ENCODE data around the gene WDR45B. TPM values are rescaled to one million over a fixed set of nuclear protein-coding genes. Genes with fewer than 3 reads are reported as not detected.

The WDR45B gene
- total RNA-seq, 1 donor from 2014 or later: 75.8 TPM

DNA sequence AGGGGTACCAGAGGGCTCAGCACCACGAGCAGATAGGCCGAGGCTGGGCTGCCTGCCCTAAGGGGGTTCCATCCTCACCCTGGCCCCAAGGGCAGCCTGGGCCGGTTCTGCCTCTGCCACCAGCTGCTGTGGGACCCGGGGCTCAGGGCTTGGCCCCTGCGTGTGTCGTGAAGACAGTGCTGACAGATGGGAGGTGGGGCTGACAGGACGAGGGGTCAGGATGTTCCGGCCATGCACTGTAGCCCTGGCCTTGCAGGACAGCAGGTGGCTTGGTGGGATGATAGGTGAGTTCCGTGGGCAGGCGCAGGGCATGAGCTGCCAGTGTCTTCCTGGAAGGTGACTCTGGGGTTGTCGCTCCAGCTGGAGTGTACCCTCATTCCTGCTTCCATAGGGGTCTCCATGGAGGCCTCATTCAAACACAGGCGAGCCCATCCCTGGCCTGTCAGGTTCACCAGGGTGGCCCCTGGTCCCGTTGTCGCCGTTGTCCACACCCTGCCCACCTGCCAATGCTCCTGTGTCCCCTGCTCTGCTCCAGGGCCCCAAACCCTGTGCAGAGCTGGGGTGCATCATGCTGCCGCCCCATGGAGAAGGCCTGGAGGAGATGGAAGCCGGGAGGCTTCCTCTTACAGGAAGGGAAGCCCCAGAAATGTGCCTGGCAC, 57.2 kb downstream of the WDR45B start:
- no peak for DNase-seq (ENCODE audit: low spot score, unreplicated experiment)
- peaks cover 9% of the 10 kb centered on the region for H3K4me1 Mint-ChIP-seq (ENCODE audit: low read depth)
- H3K27me3 Mint-ChIP-seq: no peaks in the 10 kb centered on the region
- H3K9me3 Mint-ChIP-seq (ENCODE audit: low read depth): no peaks in the 10 kb centered on the region
- H3K36me3 Mint-ChIP-seq (ENCODE audit: insufficient read depth): peaks cover 15% of the 10 kb centered on the region
- no peak overlapping the region for H3K27ac Mint-ChIP-seq
- H3K4me3 Mint-ChIP-seq (ENCODE audit: low read depth): no peak overlapping the region
- TF ChIP-seq CTCF (IDR thresholded peaks at IDR 0.05; ENCODE audit: unreplicated experiment): no peak

GRCh38 chr17:82590216-82590615, 58.0 kb downstream of the WDR45B start:
- no peak overlapping the region for H3K27ac Mint-ChIP-seq
- H3K4me3 Mint-ChIP-seq (ENCODE audit: low read depth): no peak overlapping the region
- H3K27me3 Mint-ChIP-seq: no peaks in the 10 kb centered on the region
- H3K9me3 Mint-ChIP-seq (ENCODE audit: low read depth): no peaks in the 10 kb centered on the region
- TF ChIP-seq CTCF (IDR thresholded peaks at IDR 0.05; ENCODE audit: unreplicated experiment): no peak
- DNase-seq (ENCODE audit: low spot score, unreplicated experiment): no peak
- peaks cover 9% of the 10 kb centered on the region for H3K4me1 Mint-ChIP-seq (ENCODE audit: low read depth)
- H3K36me3 Mint-ChIP-seq (ENCODE audit: insufficient read depth): peaks cover 18% of the 10 kb centered on the region

DNA sequence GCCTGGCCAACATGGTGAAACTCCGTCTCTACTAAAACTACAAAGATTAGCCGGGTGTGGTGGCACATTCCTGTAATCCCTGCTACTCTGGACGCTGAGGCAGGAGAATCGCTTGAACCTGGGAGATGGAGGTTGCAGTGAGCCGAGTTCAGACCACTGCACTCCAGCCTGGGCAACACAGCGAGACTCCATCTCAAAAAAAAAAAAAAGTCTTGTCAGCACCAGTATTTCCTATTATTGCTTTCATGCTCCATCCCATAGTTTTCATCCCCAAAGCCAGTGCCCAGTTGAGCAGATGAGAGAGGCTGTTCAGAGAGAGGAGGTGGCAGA, 58.4 kb downstream of the WDR45B start:
- Mint-ChIP-seq H3K4me3 (ENCODE audit: low read depth) (no peak overlapping the region), H3K27me3 (no peaks in the 10 kb centered on the region), H3K27ac (no peak overlapping the region), H3K4me1 (ENCODE audit: low read depth) (peaks cover 9% of the 10 kb centered on the region), H3K9me3 (ENCODE audit: low read depth) (no peaks in the 10 kb centered on the region), H3K36me3 (ENCODE audit: insufficient read depth) (peaks cover 21% of the 10 kb centered on the region)
- no peak for DNase-seq (ENCODE audit: low spot score, unreplicated experiment)
- TF ChIP-seq CTCF (IDR thresholded peaks at IDR 0.05; ENCODE audit: unreplicated experiment): no peak

- no peak overlapping the region for H3K4me3 Mint-ChIP-seq (ENCODE audit: low read depth)
- H3K4me1 Mint-ChIP-seq (ENCODE audit: low read depth): peaks cover 7% of the 10 kb centered on the region
- DNase-seq (ENCODE audit: low spot score, unreplicated experiment): no peak
- H3K9me3 Mint-ChIP-seq (ENCODE audit: low read depth): no peaks in the 10 kb centered on the region
- no peaks in the 10 kb centered on the region for H3K27me3 Mint-ChIP-seq
- H3K36me3 Mint-ChIP-seq (ENCODE audit: insufficient read depth): peaks cover 25% of the 10 kb centered on the region
- TF ChIP-seq CTCF (IDR thresholded peaks at IDR 0.05; ENCODE audit: unreplicated experiment): no peak
- no peak overlapping the region for H3K27ac Mint-ChIP-seq
These were observed 59.7 kb downstream of the WDR45B start for GRCh38 chr17:82588266-82589175.

DNA sequence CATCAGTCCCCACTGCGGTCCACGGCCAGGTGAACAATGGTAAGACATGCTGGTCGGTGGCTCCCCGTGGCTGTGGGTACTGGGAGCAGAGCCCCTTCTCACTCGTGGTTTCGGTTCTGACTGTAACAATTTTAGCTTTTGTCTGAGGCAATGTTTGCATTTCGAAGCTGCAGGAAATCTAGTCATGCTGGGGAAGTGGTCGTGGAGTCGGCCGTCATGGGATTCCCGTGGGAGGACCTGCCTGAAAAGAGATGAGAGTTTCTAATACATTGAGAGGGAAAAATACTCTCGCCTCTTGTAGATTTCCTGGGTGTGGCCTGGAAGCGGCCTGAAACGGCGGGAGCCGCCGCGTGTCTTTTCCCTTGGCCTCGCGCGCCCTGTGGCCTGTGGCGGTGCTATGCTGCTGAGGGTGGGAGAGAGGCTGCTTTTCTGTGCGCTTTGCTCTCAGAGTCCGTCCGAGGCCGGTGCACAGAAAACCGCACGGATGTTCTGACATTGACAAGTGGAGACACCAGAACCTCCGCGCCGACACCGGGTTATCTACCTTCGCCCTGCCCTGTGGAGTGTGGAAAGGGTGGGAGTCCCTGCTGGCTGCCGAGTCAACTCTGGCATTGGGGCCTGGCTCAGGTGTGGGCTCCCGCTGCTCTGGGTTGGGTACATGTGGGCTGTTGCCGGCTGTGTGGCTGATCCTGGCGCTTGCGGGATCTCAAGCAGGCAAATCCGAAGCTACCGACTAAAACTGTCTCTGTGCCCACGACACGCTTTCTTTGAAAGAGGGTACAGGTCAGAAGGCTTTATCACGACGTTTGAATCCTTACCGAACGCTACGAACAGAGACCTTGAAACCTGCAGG, 60.8 kb downstream of the WDR45B start:
- Mint-ChIP-seq H3K9me3 (ENCODE audit: low read depth) (no peaks in the 10 kb centered on the region), H3K27me3 (no peaks in the 10 kb centered on the region), H3K4me3 (ENCODE audit: low read depth) (no peak overlapping the region), H3K4me1 (ENCODE audit: low read depth) (peaks cover 3% of the 10 kb centered on the region), H3K27ac (peak overlapping the region; percentile 71), H3K36me3 (ENCODE audit: insufficient read depth) (peaks cover 27% of the 10 kb centered on the region)
- DNase-seq (ENCODE audit: low spot score, unreplicated experiment): no peak
- TF ChIP-seq CTCF (IDR thresholded peaks at IDR 0.05; ENCODE audit: unreplicated experiment): no peak
